Measurements from ENCODE around the gene ORC1.
"Not testable (repeated sequence)": the region's sequence is repeated elsewhere in the genome, so short reads cannot be mapped to it uniquely, and the experiment has no call there.

The ORC1 gene

GRCh38 chr1:52416811-52417210, 12.6 kb upstream of the ORC1 start:
- H3K27me3 ChIP-seq (ENCODE audit: low read depth), result no peaks in the 10 kb centered on the region
- no peak overlapping the region for H3K4me3 ChIP-seq
- H3K9me3 ChIP-seq, result peaks cover 2% of the 10 kb centered on the region; the same call in 1 of the 2 replicates
- H3K4me1 ChIP-seq, result no peaks in the 10 kb centered on the region
- no peak for DNase-seq (ENCODE audit: low spot score in 2 of 2)
- peaks cover 68% of the 10 kb centered on the region for H3K36me3 ChIP-seq (replicated peaks)
- in situ Hi-C loops (cut with MboI; ENCODE audit: low sequenced_read_pairs), result loop anchor here (25.0 kb wide), 1 partner anchor 270 kb away; the partner anchor contains the start of gene COA7

DNA sequence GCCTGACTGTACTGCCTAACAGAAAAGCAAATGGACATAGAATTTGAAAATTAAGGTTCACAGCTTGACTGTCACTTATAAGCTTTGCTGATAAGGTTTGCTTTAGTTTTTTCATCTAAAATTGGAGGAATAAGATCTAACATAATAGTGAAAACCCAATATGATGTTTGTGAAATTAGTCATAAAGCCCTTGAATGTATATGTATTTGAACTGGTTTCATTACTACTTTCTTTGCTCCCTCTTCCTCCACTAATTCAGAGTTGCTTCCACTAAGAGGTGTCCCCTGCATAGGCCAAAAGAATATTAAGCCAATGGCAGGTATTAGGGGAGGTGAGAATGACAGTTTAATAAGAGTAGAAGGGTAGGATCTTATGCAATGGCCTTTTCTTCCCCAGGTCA, 10.7 kb upstream of the ORC1 start:
- DNase-seq (ENCODE audit: low spot score in 2 of 2), result no peak
- peaks cover 81% of the 10 kb centered on the region for H3K36me3 ChIP-seq (replicated peaks)
- no peak overlapping the region for H3K4me3 ChIP-seq
- in situ Hi-C loops (cut with MboI; ENCODE audit: low sequenced_read_pairs), result loop anchor here (25.0 kb wide), 1 partner anchor 272 kb away; the partner anchor contains the start of gene COA7
- H3K9me3 ChIP-seq, result peaks cover 2% of the 10 kb centered on the region; the same call in 1 of the 2 replicates
- no peaks in the 10 kb centered on the region for H3K27me3 ChIP-seq (ENCODE audit: low read depth)
- no peaks in the 10 kb centered on the region for H3K4me1 ChIP-seq

DNA sequence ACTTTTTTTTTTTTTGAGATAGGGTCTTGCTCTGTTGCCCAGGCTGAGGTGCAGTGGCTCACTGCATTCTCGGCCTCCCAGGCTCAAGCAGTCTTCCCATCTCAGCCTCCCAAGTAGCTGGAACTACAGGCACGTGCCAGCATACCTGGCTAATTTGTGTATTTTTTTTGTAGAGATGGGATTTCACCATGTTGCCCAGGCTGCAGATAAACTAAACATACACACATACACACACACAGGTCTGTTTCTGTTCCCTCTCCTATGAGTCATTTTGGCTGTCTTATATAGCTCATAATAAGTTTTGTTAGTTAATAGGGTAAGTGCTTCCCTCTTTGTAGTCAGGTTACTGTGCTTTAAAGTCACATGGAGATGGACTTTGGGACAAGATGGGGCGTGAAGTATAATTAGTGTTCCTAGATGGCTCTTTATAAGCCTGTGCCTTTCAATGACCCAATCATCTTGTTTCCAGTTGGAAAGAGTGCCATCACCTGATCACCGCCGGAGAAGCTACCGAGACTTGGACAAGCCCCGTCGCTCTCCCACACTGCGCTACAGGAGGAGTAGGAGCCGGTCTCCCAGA, 9.3 kb upstream of the ORC1 start:
- Histone ChIP-seq H3K9me3 (peaks cover 2% of the 10 kb centered on the region; the same call in 1 of the 2 replicates), H3K4me1 (no peaks in the 10 kb centered on the region), H3K36me3 (replicated peaks) (peaks cover 85% of the 10 kb centered on the region), H3K4me3 (no peak overlapping the region), H3K27me3 (ENCODE audit: low read depth) (no peaks in the 10 kb centered on the region)
- DNase-seq (ENCODE audit: low spot score in 2 of 2), result no peak
- in situ Hi-C loops (cut with MboI; ENCODE audit: low sequenced_read_pairs), result loop anchor here (25.0 kb wide), 1 partner anchor 274 kb away; the partner anchor contains the start of gene COA7

DNA sequence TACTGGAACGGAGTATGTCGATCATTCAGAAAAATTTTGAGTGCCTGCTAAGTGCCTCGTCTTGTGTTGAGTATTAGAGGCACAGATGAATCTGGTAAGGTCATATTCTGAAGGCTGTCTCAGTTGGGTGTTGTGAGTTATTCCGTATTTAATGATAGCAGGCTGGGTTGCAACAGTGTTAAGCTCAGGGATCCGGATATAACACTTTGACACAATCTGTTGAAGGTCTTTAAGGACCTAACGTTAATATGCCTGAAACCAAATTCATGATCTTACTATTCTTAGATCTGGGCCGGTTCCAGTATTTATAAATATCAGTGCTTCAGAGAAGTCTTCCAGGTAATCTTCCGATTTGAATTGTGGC, 734 bp upstream of the ORC1 start:
- H3K36me3 ChIP-seq (replicated peaks), result peaks cover 54% of the 10 kb centered on the region
- in situ Hi-C loops (cut with MboI; ENCODE audit: low sequenced_read_pairs), result loop anchor here (25.0 kb wide), 1 partner anchor 282 kb away; the partner anchor contains the start of gene COA7
- no peaks in the 10 kb centered on the region for H3K27me3 ChIP-seq (ENCODE audit: low read depth)
- DNase-seq (ENCODE audit: low spot score in 2 of 2), result no peak
- no peaks in the 10 kb centered on the region for H3K9me3 ChIP-seq
- H3K4me3 ChIP-seq, result peak overlapping the region; percentile 70
- H3K4me1 ChIP-seq, result peaks cover 9% of the 10 kb centered on the region

- H3K36me3 ChIP-seq (replicated peaks), result peaks cover 52% of the 10 kb centered on the region
- in situ Hi-C loops (cut with MboI; ENCODE audit: low sequenced_read_pairs), result loop anchor here (25.0 kb wide), 1 partner anchor 284 kb away; the partner anchor contains the start of gene COA7
- peaks cover 9% of the 10 kb centered on the region for H3K4me1 ChIP-seq
- peak; percentile 68 to 74 for DNase-seq (ENCODE audit: low spot score in 2 of 2)
- H3K27me3 ChIP-seq (ENCODE audit: low read depth), result no peaks in the 10 kb centered on the region
- H3K4me3 ChIP-seq, result peak overlapping the region; percentile 70
- H3K9me3 ChIP-seq, result no peaks in the 10 kb centered on the region
Observed at GRCh38 chr1:52403566-52404115, 582 bp downstream of the ORC1 start.

DNA sequence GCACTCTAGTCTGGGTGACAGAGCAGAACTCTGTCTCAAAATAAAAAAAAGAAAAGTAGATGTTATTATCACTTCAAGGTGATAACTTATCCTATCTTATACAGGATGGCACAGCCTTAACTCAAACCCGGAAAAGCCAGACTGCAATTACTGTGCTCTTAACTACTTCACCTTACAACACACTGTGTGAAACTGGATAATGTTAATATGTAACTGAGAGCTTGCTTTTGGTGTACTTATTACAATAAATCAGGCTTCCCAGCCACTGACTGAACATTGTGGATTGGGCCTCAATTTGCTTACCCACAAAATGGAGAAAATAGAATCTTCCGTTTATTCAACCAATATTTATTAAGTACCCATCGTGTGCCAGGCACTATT, 1.4 kb downstream of the ORC1 start:
- Histone ChIP-seq H3K9me3 (no peaks in the 10 kb centered on the region), H3K4me1 (peaks cover 9% of the 10 kb centered on the region), H3K36me3 (replicated peaks) (peaks cover 46% of the 10 kb centered on the region), H3K27me3 (ENCODE audit: low read depth) (no peaks in the 10 kb centered on the region), H3K4me3 (peak overlapping the region; percentile 70)
- DNase-seq (ENCODE audit: low spot score in 2 of 2), result no peak
- in situ Hi-C loops (cut with MboI; ENCODE audit: low sequenced_read_pairs), result loop anchor here (25.0 kb wide), 1 partner anchor 284 kb away; the partner anchor contains the start of gene COA7

- peaks cover 63% of the 10 kb centered on the region for H3K36me3 ChIP-seq (replicated peaks)
Observed at GRCh38 chr1:52400131-52400530, 4.1 kb downstream of the ORC1 start.

DNA sequence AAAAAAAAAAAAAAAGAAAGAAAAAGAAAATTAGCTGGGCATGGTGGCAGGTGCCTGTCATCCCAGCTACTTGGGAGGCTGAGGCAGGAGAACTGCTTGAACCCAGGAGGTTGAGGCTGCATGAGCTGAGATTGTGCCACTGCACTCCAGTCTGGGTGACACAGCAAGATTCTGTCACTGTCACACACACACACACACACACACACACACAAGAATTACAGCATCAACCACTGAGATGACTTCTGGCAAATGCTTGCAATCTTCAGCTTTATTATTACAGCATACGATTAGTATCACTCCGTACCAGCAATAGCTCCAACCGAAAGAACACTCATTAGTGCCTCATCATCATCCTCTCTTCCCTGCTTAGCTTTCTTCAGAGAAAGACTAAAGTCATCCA, 4.6 kb downstream of the ORC1 start:
- DNase-seq (ENCODE audit: low spot score in 2 of 2), result no peak
- H3K36me3 ChIP-seq (replicated peaks), result peaks cover 68% of the 10 kb centered on the region
- peaks cover 9% of the 10 kb centered on the region for H3K4me1 ChIP-seq
- in situ Hi-C loops (cut with MboI; ENCODE audit: low sequenced_read_pairs), result loop anchor here (25.0 kb wide), 1 partner anchor 288 kb away; the partner anchor contains the start of gene COA7
- no peak overlapping the region for H3K4me3 ChIP-seq
- H3K9me3 ChIP-seq, result no peaks in the 10 kb centered on the region
- no peaks in the 10 kb centered on the region for H3K27me3 ChIP-seq (ENCODE audit: low read depth)

More at GRCh38 chr1:52400131-52400530, 4.1 kb downstream of the ORC1 start:
- H3K9me3 ChIP-seq, result no peaks in the 10 kb centered on the region
- no peak for DNase-seq (ENCODE audit: low spot score in 2 of 2)
- in situ Hi-C loops (cut with MboI; ENCODE audit: low sequenced_read_pairs), result loop anchor here (25.0 kb wide), 1 partner anchor 287 kb away; the partner anchor contains the start of gene COA7
- peaks cover 9% of the 10 kb centered on the region for H3K4me1 ChIP-seq
- no peaks in the 10 kb centered on the region for H3K27me3 ChIP-seq (ENCODE audit: low read depth)
- H3K4me3 ChIP-seq, result no peak overlapping the region

- H3K36me3 ChIP-seq (replicated peaks), result peaks cover 84% of the 10 kb centered on the region
- no peaks in the 10 kb centered on the region for H3K27me3 ChIP-seq (ENCODE audit: low read depth)
- no peak overlapping the region for H3K4me3 ChIP-seq
- H3K9me3 ChIP-seq, result no peaks in the 10 kb centered on the region
- H3K4me1 ChIP-seq, result no peaks in the 10 kb centered on the region
- DNase-seq (ENCODE audit: low spot score in 2 of 2), result no peak
- in situ Hi-C loops (cut with MboI; ENCODE audit: low sequenced_read_pairs), result no loop called here
Observed at GRCh38 chr1:52393174-52393573, 11.0 kb downstream of the ORC1 start.

DNA sequence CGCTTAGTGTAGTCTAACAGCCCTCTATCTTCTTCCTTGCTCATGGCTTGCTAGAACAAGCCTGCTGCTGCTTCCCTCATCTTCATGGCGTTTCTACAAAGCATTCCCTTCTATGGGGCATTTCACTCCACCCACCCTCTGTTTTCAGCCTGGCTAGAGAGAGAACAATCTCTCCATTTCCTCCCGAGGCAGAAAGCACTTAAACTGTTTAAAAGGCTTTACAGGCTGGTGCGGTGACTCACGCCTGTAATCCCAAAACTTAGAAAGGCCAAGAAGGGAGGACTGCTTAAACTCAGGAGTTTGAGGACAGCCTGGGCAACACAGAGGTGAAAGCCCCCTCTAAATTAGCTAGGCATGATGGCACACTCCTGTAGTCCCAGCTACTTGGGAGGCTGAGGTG, 17.8 kb downstream of the ORC1 start:
- Histone ChIP-seq H3K9me3 (no peaks in the 10 kb centered on the region), H3K4me1 (no peaks in the 10 kb centered on the region), H3K36me3 (replicated peaks) (peaks cover 87% of the 10 kb centered on the region), H3K27me3 (ENCODE audit: low read depth) (no peaks in the 10 kb centered on the region), H3K4me3 (no peak overlapping the region)
- DNase-seq (ENCODE audit: low spot score in 2 of 2), result no peak
- in situ Hi-C loops (cut with MboI; ENCODE audit: low sequenced_read_pairs), result no loop called here

DNA sequence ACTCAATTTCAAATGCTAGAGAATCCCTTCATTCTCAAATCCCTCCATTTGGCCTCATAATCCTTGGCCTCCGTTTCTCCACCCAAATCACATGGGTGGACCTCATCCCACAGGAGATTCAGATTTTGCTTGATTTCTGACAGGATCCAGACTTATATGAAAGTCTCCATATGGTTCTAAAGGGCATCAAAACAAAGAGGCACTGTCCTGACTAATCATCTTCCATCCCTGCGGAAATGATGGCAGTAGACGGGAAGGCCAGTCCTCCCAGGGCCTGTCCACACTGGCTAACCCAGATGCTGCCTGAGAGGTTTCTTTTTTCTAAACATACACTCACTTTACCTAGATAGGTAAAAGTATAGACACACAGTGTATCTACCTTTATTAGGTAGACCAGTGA, 18.8 kb downstream of the ORC1 start:
- in situ Hi-C loops (cut with MboI; ENCODE audit: low sequenced_read_pairs), result no loop called here
- Histone ChIP-seq H3K4me3 (no peak overlapping the region), H3K36me3 (replicated peaks) (peaks cover 97% of the 10 kb centered on the region)

DNA sequence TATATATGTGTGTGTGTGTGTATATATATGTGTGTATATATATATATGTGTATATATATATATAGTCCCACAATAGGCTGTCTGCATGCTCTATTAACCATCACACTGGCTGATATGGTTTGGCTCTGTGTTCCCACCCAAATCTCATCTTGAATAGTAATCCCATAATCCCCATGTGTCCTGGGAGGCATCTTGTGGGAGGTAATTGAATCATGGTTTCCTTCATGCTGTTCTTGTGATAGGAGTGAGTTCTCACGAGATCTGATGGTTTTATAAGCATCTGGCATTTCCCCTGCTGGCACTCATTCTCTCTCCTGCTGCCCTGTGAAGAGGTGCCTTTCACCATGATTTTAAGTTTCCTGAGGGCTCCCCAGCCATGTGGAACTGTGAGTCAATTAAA, 34.4 kb downstream of the ORC1 start:
- DNase-seq (ENCODE audit: low spot score in 2 of 2); H3K4me1 ChIP-seq; H3K4me3 ChIP-seq; H3K27me3 ChIP-seq (ENCODE audit: low read depth); H3K9me3 ChIP-seq; in situ Hi-C loops (cut with MboI; ENCODE audit: low sequenced_read_pairs): not testable (repeated sequence)
- H3K36me3 ChIP-seq (replicated peaks), result peaks cover 36% of the 10 kb centered on the region

More for the DNA sequence above, 18.8 kb downstream of the ORC1 start:
- Histone ChIP-seq H3K27me3 (ENCODE audit: low read depth) (no peaks in the 10 kb centered on the region), H3K4me1 (no peaks in the 10 kb centered on the region), H3K9me3 (no peaks in the 10 kb centered on the region)
- DNase-seq (ENCODE audit: low spot score in 2 of 2), result no peak

- no peaks in the 10 kb centered on the region; the same call in 1 of the 2 replicates for H3K9me3 ChIP-seq
- peak; percentile 55 to 84 for DNase-seq (ENCODE audit: low spot score in 2 of 2)
- peak overlapping the region; percentile 31 for H3K4me3 ChIP-seq
- peaks cover 16% of the 10 kb centered on the region for H3K4me1 ChIP-seq
- H3K36me3 ChIP-seq (replicated peaks), result peaks cover 23% of the 10 kb centered on the region
- H3K27me3 ChIP-seq (ENCODE audit: low read depth), result no peaks in the 10 kb centered on the region
- in situ Hi-C loops (cut with MboI; ENCODE audit: low sequenced_read_pairs), result no loop called here
Observed at GRCh38 chr1:52368383-52369172, 35.6 kb downstream of the ORC1 start.

GRCh38 chr1:52367272-52367671, 37.0 kb downstream of the ORC1 start:
- Histone ChIP-seq H3K36me3 (replicated peaks) (peaks cover 17% of the 10 kb centered on the region), H3K9me3 (no peaks in the 10 kb centered on the region), H3K4me1 (peaks cover 16% of the 10 kb centered on the region), H3K4me3 (no peak overlapping the region), H3K27me3 (ENCODE audit: low read depth) (no peaks in the 10 kb centered on the region)
- in situ Hi-C loops (cut with MboI; ENCODE audit: low sequenced_read_pairs), result no loop called here
- DNase-seq (ENCODE audit: low spot score in 2 of 2), result no peak
